ENCODE data around the gene BHLHE40.

The BHLHE40 gene

DNA sequence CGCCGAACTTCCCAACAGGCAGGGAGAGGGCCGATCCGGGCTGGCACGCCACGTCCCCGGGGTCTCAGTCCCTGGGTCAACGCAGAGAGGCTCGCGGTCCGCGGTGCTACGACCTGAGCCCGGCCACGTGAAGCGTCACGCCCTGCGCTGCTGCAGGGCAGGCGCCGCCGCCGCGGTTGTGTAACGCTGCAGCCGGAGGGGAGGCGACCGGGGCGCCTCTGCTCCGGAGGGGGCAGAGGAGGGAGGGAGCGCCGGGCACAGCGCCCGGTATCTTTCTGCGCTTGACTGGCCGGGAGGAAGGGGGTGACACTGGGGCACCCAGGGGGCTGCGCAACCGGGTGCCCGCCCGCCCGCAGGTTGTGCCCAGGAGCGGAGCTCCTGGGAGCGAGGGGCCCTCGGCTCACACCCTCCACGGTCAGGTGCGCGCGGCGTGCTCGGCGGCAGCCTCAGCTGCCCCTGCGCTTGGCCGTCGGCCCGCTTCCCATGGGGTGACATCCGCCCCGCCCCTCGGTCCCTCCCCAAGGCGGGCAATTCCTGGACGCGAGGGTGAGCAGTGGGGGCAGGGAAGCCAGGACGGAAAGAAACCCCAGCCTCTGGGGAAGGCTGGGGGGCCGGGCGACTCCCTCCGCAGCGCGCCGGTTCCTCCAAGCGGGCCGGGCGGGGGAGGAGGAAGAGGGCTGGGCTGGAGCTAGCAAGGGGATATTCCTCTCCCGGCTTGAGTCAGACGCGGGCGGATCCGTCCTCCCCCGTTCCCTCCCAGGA is 852 bp upstream of the BHLHE40 start:
- Histone ChIP-seq H3K4me3 (peak overlapping the region; percentile 60 to 85), H3K36me3 (peaks cover 0 to 11% (median 8%) of the 10 kb centered on the region in 3 donors), H3K9me3 (no peaks in the 10 kb centered on the region), H3K4me1 (peaks cover 0 to 45% (median 33%) of the 10 kb centered on the region in 4 donors), H3K27ac (peak overlapping the region; percentile 95 to 99), H3K27me3 (no peaks in the 10 kb centered on the region)
- TF ChIP-seq, protein P1, sequence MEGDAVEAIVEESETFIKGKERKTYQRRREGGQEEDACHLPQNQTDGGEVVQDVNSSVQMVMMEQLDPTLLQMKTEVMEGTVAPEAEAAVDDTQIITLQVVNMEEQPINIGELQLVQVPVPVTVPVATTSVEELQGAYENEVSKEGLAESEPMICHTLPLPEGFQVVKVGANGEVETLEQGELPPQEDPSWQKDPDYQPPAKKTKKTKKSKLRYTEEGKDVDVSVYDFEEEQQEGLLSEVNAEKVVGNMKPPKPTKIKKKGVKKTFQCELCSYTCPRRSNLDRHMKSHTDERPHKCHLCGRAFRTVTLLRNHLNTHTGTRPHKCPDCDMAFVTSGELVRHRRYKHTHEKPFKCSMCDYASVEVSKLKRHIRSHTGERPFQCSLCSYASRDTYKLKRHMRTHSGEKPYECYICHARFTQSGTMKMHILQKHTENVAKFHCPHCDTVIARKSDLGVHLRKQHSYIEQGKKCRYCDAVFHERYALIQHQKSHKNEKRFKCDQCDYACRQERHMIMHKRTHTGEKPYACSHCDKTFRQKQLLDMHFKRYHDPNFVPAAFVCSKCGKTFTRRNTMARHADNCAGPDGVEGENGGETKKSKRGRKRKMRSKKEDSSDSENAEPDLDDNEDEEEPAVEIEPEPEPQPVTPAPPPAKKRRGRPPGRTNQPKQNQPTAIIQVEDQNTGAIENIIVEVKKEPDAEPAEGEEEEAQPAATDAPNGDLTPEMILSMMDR (IDR thresholded peaks at IDR 0.05): no peak
- peak; percentile 97 to 99 for DNase-seq
- intact Hi-C loops (cut with DNase I; ENCODE audit: low total_unique reads): loop anchor here (2.0 to 10.0 kb wide), 2 partner anchors 84 to 170 kb away; no protein-coding TSS in a partner anchor

DNA sequence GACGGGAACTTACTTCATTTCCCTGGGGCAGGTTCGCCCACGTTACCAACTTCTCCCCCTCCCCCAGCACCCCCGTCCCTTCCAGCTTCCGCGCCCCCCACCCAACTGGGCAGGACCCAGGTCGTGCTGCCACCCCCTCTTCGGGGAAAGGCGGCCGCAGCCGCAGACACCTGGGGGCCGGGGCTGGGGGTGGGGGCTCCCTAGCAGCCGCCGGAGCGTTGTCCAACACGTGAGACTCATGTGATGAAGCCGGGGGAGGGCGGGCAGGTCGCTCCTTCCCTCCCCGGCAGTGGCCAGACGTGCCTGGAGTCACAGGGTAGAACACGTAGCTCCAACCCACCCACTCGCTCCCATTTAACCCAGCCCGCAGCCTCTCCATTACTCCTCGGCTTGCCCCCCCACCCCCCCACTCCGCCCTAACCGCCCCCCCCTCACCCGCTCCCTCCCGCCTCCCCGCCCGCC is 240 bp upstream of the BHLHE40 start:
- Histone ChIP-seq H3K4me1 (peaks cover 0 to 51% (median 37%) of the 10 kb centered on the region in 4 donors), H3K27ac (peak overlapping the region; percentile 95 to 99), H3K9me3 (no peaks in the 10 kb centered on the region), H3K36me3 (peaks cover 0 to 12% (median 12%) of the 10 kb centered on the region in 3 donors), H3K4me3 (peak overlapping the region; percentile 60 to 85), H3K27me3 (no peaks in the 10 kb centered on the region)
- intact Hi-C loops (cut with DNase I; ENCODE audit: low total_unique reads): loop anchor here (2.0 to 10.0 kb wide), 2 partner anchors 84 to 170 kb away; no protein-coding TSS in a partner anchor
- TF ChIP-seq, protein P1 (IDR thresholded peaks at IDR 0.05): no peak
- peak; percentile 97 to 98 for DNase-seq

DNA sequence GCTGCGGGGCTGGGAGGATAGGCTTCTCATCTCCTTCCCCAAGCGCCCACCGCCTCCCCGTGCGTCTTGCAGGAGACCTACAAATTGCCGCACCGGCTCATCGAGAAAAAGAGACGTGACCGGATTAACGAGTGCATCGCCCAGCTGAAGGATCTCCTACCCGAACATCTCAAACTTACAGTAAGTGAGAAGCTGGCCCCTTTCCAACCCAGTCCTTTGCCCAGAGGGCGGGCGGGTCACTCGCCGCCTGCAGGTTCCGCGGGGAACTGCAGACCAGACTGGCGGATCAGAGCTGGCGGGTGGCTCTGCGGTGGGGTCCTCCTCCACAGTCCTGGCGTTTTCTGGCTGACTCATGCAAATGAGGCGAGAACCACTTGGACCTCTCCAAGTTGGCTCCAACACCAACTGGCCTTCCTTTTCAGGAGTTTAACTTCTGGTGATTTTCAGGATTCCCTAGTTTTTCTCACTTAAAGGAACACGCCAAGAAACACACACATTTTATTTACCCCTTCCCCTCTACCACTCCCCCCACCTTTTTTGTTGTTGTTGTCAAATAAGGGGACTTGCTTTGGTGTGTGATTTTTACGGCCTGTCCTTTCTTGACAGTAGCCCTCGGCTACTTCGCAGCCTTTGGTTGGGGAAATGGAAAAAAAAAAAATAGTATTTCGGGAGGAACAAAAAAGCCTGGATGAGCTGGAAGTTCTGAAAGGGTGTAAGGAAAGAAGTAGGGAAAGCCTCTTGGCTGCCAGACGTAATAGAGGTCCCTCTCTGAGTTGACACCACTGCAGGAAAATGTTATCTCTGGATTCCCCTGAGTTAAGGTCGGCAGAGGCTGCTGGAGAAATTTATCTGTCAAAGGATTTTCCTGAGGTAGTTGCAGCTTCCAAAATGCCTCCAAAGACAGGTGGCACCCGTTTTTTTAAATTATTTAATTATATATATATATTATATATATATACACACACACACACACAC is 1.3 kb downstream of the BHLHE40 start:
- intact Hi-C loops (cut with DNase I; ENCODE audit: low total_unique reads): no loop called here
- Histone ChIP-seq H3K27ac (peak overlapping the region; percentile 95 to 99), H3K4me1 (peaks cover 0 to 67% (median 47%) of the 10 kb centered on the region in 4 donors), H3K9me3 (no peaks in the 10 kb centered on the region), H3K36me3 (peaks cover 0 to 12% (median 12%) of the 10 kb centered on the region in 3 donors), H3K27me3 (no peaks in the 10 kb centered on the region), H3K4me3 (peak overlapping the region; percentile 60 to 85)
- DNase-seq: peak; percentile 94 to 96
- TF ChIP-seq, protein P1 (IDR thresholded peaks at IDR 0.05): peak; percentile 97

DNA sequence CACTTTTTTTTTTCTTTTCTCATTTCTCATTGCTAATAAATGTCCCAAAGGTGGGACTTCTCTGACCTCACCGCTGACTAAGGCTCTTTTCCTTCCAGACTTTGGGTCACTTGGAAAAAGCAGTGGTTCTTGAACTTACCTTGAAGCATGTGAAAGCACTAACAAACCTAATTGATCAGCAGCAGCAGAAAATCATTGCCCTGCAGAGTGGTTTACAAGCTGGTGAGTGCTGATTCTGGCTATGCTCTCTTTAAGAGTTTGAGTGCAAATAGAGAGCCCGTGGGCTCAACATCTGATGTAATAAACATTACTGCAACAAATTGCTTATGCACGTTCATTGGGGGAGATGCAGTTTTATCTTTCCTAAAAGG is 2.0 kb downstream of the BHLHE40 start:
- intact Hi-C loops (cut with DNase I; ENCODE audit: low total_unique reads): no loop called here
- H3K4me3 ChIP-seq: peak overlapping the region; percentile 60 to 85
- TF ChIP-seq, protein P1 (IDR thresholded peaks at IDR 0.05): no peak
- H3K9me3 ChIP-seq: no peaks in the 10 kb centered on the region
- no peaks in the 10 kb centered on the region for H3K27me3 ChIP-seq
- H3K27ac ChIP-seq: peak overlapping the region; percentile 95 to 99
- DNase-seq: no peak
- peaks cover 0 to 12% (median 12%) of the 10 kb centered on the region in 3 donors for H3K36me3 ChIP-seq
- peaks cover 0 to 73% (median 54%) of the 10 kb centered on the region in 4 donors for H3K4me1 ChIP-seq

Measured in tibial artery (tissue), 4 donors.